HG02973 (cell line): Measurements from ENCODE around the gene MLYCD.

Experiments used
- ATAC-seq: cut with Tn5 transposase; IDR thresholded peaks from one replicate; pipeline ENCODE4 v1.9.1; 2021; ENCODE audit warnings: moderate library complexity; ENCODE audit not compliant: unreplicated experiment

The MLYCD gene

GRCh38 chr16:83954577-83955016, 55.7 kb downstream of the MLYCD start:
- no peak for ATAC-seq

- no peak for ATAC-seq
These were observed 56.6 kb downstream of the MLYCD start for GRCh38 chr16:83955218-83956130.

GRCh38 chr16:83956336-83957289, 57.7 kb downstream of the MLYCD start:
- ATAC-seq, result peak; percentile 41

- ATAC-seq, result no peak
These were observed 58.5 kb downstream of the MLYCD start for GRCh38 chr16:83957296-83957855.

GRCh38 chr16:83958137-83958845, 59.4 kb downstream of the MLYCD start:
- no peak for ATAC-seq

GRCh38 chr16:83958846-83959565, 60.1 kb downstream of the MLYCD start:
- no peak for ATAC-seq

GRCh38 chr16:83959656-83960434, 60.9 kb downstream of the MLYCD start:
- no peak for ATAC-seq

- no peak for ATAC-seq
These were observed 61.8 kb downstream of the MLYCD start for GRCh38 chr16:83960521-83961249.

GRCh38 chr16:83961591-83961990, 62.7 kb downstream of the MLYCD start:
- no peak for ATAC-seq

- no peak for ATAC-seq
These were observed 64.6 kb downstream of the MLYCD start for GRCh38 chr16:83963277-83964119.

- ATAC-seq, result no peak
These were observed 65.9 kb downstream of the MLYCD start for GRCh38 chr16:83964684-83965443.

- ATAC-seq, result no peak
These were observed 66.7 kb downstream of the MLYCD start for GRCh38 chr16:83965444-83966152.

GRCh38 chr16:83966153-83966696, 67.3 kb downstream of the MLYCD start:
- ATAC-seq, result no peak

GRCh38 chr16:83967091-83967490, 68.2 kb downstream of the MLYCD start:
- ATAC-seq, result no peak

- no peak for ATAC-seq
These were observed 69.0 kb downstream of the MLYCD start, which contains the start of gene NECAB2 for GRCh38 chr16:83967838-83968305. NECAB2 (plus strand) TSS chr16:83968244; CDS start chr16:83968649, 405 bp downstream.
